Spleen (tissue), 11 donors: ENCODE measurements around the gene PNMA8A. TPM values are rescaled to one million over a fixed set of nuclear protein-coding genes. Genes with fewer than 3 reads are reported as not detected.

Source experiments
- DNase-seq: peaks from one replicate; pipeline ENCODE4 v3.0.0-alpha.2; 2020
- H3K27ac ChIP-seq, 8 donors: fragments of 200-600 bp; sonication (generic) in 7 of 8; 1 replicate in 4 of 8; 2 replicates in 4 of 8; pipeline versions ENCODE4 v1.5.0 to v1.8.0; 2016 to 2021; ENCODE audit warnings: inconsistent platforms in 4 of 8, mild to moderate bottlenecking in 4 of 8, moderate library complexity in 1 of 8
- H3K27me3 ChIP-seq, 7 donors: fragments of 200-600 bp; sonication (generic) in 6 of 7; replicated peaks in 1 of 7; 1 replicate in 4 of 7; 2 replicates in 3 of 7; pipeline versions ENCODE4 v1.5.0 to v1.8.0; 2016 to 2021; ENCODE audit warnings: inconsistent platforms in 3 of 7, mild to moderate bottlenecking in 1 of 7
- H3K36me3 ChIP-seq, 6 donors: fragments of 200-600 bp; sonication (generic) in 5 of 6; 1 replicate in 4 of 6; 2 replicates in 2 of 6; pipeline versions ENCODE4 v1.5.0 to v1.8.0; 2016 to 2021; ENCODE audit warnings: inconsistent platforms in 2 of 6
- H3K4me1 ChIP-seq, 6 donors: fragments of 200-600 bp; sonication (generic) in 5 of 6; 1 replicate in 3 of 6; 2 replicates in 3 of 6; pipeline versions ENCODE4 v1.5.0 to v1.8.0; 2016 to 2021; ENCODE audit warnings: inconsistent platforms in 3 of 6
- H3K4me3 ChIP-seq, 8 donors: fragments of 200-600 bp; sonication (generic) in 7 of 8; 1 replicate in 4 of 8; 2 replicates in 4 of 8; pipeline versions ENCODE4 v1.5.0 to v1.8.0; 2016 to 2021; ENCODE audit warnings: inconsistent platforms in 4 of 8, mild to moderate bottlenecking in 4 of 8, moderate library complexity in 2 of 8
- H3K9me3 ChIP-seq, 8 donors: fragments of 200-600 bp; sonication (generic) in 7 of 8; 1 replicate in 4 of 8; 2 replicates in 4 of 8; pipeline versions ENCODE4 v1.5.0 to v1.8.0; 2016 to 2021; ENCODE audit warnings: inconsistent platforms in 4 of 8
- CTCF ChIP-seq, 11 experiments: fragments of 200-600 bp in 7 of 11; fragments of 450-650 bp in 4 of 11; sonication (generic) in 4 of 11; IDR thresholded peaks in 8 of 11; conservative IDR thresholded peaks in 3 of 11; 1 replicate in 7 of 11; 2 replicates in 4 of 11; pipeline versions ENCODE4 v1.4.0 to v1.8.0; 2016 to 2021; ENCODE audit warnings: antibody characterized with exemption in 11 of 11, inconsistent platforms in 4 of 11, mild to moderate bottlenecking in 1 of 11
- POLR2A ChIP-seq, 3 donors: fragments of 450-650 bp; IDR thresholded peaks; one replicate each; pipeline ENCODE4 v1.5.1; 2017; ENCODE audit warnings: antibody characterized with exemption in 3 of 3, mild to moderate bottlenecking in 1 of 3
- POLR2AphosphoS5 ChIP-seq, 3 donors: sonication (generic); formaldehyde crosslinking; IDR thresholded peaks; one replicate each; pipeline ENCODE4 v1.5.1; 2017; ENCODE audit warnings: antibody characterized with exemption in 3 of 3
- WGBS, 5 donors: extraction: QIAGEN DNeasy Blood & Tissue Kit in 3 of 5; methylation state at CpG; one replicate each; pipeline versions ENCODE4 v1.1.5 to v1.1.7; 2013 to 2018; 5-methylcytosine and 5-hydroxymethylcytosine counted together
- intact Hi-C: fragments of 100-400 bp; cut with DNase I; formaldehyde crosslinking; loops from one replicate; pipeline ENCODE4 v1.15.0; 2023; ENCODE audit warnings: low total_unique reads
- polyA plus RNA-seq, 3 donors: library from polyadenylated mRNA; stranded (reverse); fragments of 200-250 nt; gene quantifications; one replicate each; pipeline ENCODE4 v1.2.1, GENCODE V29; 2013
- total RNA-seq, 7 donors: library from RNA; depleted of rRNA in 3 of 7; stranded (reverse); fragments of >200 nt in 3 of 7; fragmentation: NEBNext Ultra II Directional in 4 of 7; extraction: Animal tissue kit (Norgen Biotek cat#: 25700) in 4 of 7; gene quantifications; one replicate each; pipeline versions ENCODE4 v1.1.0 to v1.2.1, GENCODE V29; 2016 to 2021
- donor health status: healthy with polysubstance abuse.
- donor health status: DM: no; HTN: no; CAD: no; lungs with moderate emphysema.
- donor health status: DM: no; HTN: no; CAD: no.
- donor health status: Bipolar disorder and iron deficiency.
- donor health status: healthy.
- donor health status: DM: no; HTN: no; CAD: no.
- donor health status: DM: yes; HTN: yes; CAD: no.

Gene PNMA8A
- total and polyA plus RNA-seq, 10 donors = 0.13 to 2.7 (median 1.2) TPM

DNA sequence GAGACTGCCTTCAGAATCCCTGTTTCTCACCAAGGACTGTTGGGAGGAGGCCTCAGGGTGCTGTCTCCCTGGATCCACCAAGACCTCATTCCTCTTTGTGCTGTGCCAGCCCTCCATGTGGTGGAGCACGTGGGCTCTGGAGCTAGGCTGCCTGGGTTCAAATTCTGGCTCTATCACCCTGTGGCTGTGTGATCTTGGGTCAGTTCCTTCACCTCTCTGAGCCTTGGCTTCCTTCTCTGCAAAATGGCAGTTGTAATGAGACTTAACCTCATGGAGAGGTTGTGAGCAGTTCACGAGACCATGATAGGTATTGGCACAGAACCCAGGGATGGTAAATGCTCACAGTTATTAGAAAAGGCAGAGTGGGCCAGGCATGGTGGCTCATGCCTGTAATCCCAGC is 49.0 kb downstream of the PNMA8A start:
- H3K9me3 ChIP-seq = no peaks in the 10 kb centered on the region
- peak; percentile 12 for DNase-seq
- TF ChIP-seq POLR2AphosphoS5 (IDR thresholded peaks at IDR 0.05) = no peak
- TF ChIP-seq CTCF (IDR thresholded peaks at IDR 0.05 in 8 of 11, conservative IDR thresholded peaks at IDR 0.05 in 3 of 11) = no peak
- TF ChIP-seq POLR2A (IDR thresholded peaks at IDR 0.05) = no peak
- H3K4me1 ChIP-seq = peaks cover 4 to 15% (median 11%) of the 10 kb centered on the region in 6 donors
- intact Hi-C loops = no loop called here
- H3K4me3 ChIP-seq = no peak overlapping the region
- no peak overlapping the region for H3K27ac ChIP-seq
- no peaks in the 10 kb centered on the region for H3K36me3 ChIP-seq
- peaks cover 0 to 81% (median 17%) of the 10 kb centered on the region in 7 donors for H3K27me3 ChIP-seq
- 62 to 82% (median 73%) methylated on average over 2 of the region's 2 CpGs for WGBS, 5 donors

- Histone ChIP-seq H3K27me3 (peaks cover 0 to 81% (median 10%) of the 10 kb centered on the region in 7 donors), H3K27ac (no peak overlapping the region), H3K9me3 (no peaks in the 10 kb centered on the region), H3K4me1 (peaks cover 0 to 16% (median 12%) of the 10 kb centered on the region in 6 donors), H3K36me3 (no peaks in the 10 kb centered on the region), H3K4me3 (no peak overlapping the region)
- intact Hi-C loops = no loop called here
- DNase-seq = peak; percentile 22
- WGBS, 5 donors = 82 to 92% (median 89%) methylated on average over 7 of the region's 7 CpGs
- TF ChIP-seq CTCF (IDR thresholded peaks at IDR 0.05 in 8 of 11, conservative IDR thresholded peaks at IDR 0.05 in 3 of 11) = no peak
- TF ChIP-seq POLR2A (IDR thresholded peaks at IDR 0.05) = no peak
- TF ChIP-seq POLR2AphosphoS5 (IDR thresholded peaks at IDR 0.05) = no peak
These were observed 51.3 kb downstream of the PNMA8A start for GRCh38 chr19:46420056-46420455.

Other genes starting within 250 kb of the PNMA8A start
- gene IGFL1, start 241.8 kb downstream of the PNMA8A start, total RNA-seq = not detected
- not detected for gene IGFL1, start 241.8 kb downstream of the PNMA8A start, polyA plus RNA-seq
- 100 to 1,000 TPM in 2 of 7 donors, 10 to 100 TPM in 5; 25.9 to 126 (median 97.5) TPM for gene HIF3A, start 174.5 kb downstream of the PNMA8A start, total RNA-seq
- 10 to 100 TPM in 2 of 3 donors, 1 to 10 TPM in 1; 5.0 to 82.7 (median 18.7) TPM for gene HIF3A, start 174.5 kb downstream of the PNMA8A start, polyA plus RNA-seq
- 10 to 100 TPM; 61.1 to 87.3 (median 74.2) TPM for gene PPP5C, start 124.5 kb downstream of the PNMA8A start, total RNA-seq
- 10 to 100 TPM; 26.5 to 67.5 (median 29.8) TPM for gene PPP5C, start 124.5 kb downstream of the PNMA8A start, polyA plus RNA-seq
- 1 to 10 TPM; 1.7 to 4.4 (median 2.6) TPM for gene CCDC8, start 58.0 kb downstream of the PNMA8A start, total RNA-seq
- gene CCDC8, start 58.0 kb downstream of the PNMA8A start, polyA plus RNA-seq = 1 to 10 TPM in 2 of 3 donors, under 1 TPM in 1; 0.46 to 1.2 (median 1.1) TPM
- gene PNMA8C, start 42.6 kb downstream of the PNMA8A start, total RNA-seq = not detected
- gene PNMA8C, start 42.6 kb downstream of the PNMA8A start, polyA plus RNA-seq = under 1 TPM in 1 of 3 donors, not detected in 2; 0.03 TPM
- 1 to 10 TPM; 2.1 to 5.7 (median 3.0) TPM for gene PNMA8B, start 24.3 kb upstream of the PNMA8A start, total RNA-seq
- 1 to 10 TPM in 2 of 3 donors, under 1 TPM in 1; 0.57 to 1.2 (median 1.2) TPM for gene PNMA8B, start 24.3 kb upstream of the PNMA8A start, polyA plus RNA-seq
- 100 to 1,000 TPM; 121 to 197 (median 143) TPM for gene CALM3, start 129.8 kb upstream of the PNMA8A start, total RNA-seq
- gene CALM3, start 129.8 kb upstream of the PNMA8A start, polyA plus RNA-seq = 100 to 1,000 TPM in 2 of 3 donors, 10 to 100 TPM in 1; 78.1 to 167 (median 111) TPM
- 10 to 100 TPM in 3 of 7 donors, 1 to 10 TPM in 4; 5.4 to 18.6 (median 8.6) TPM for gene PTGIR, start 153.5 kb upstream of the PNMA8A start, total RNA-seq
- 1 to 10 TPM; 5.7 to 9.1 (median 5.9) TPM for gene PTGIR, start 153.5 kb upstream of the PNMA8A start, polyA plus RNA-seq
- gene GNG8, start 164.6 kb upstream of the PNMA8A start, total RNA-seq = not detected
- gene GNG8, start 164.6 kb upstream of the PNMA8A start, polyA plus RNA-seq = not detected
- 10 to 100 TPM in 1 of 7 donors, 1 to 10 TPM in 6; 4.9 to 10.4 (median 6.1) TPM for gene DACT3, start 189.6 kb upstream of the PNMA8A start, total RNA-seq
- 1 to 10 TPM; 1.6 to 4.1 (median 3.2) TPM for gene DACT3, start 189.6 kb upstream of the PNMA8A start, polyA plus RNA-seq
- 100 to 1,000 TPM in 4 of 7 donors, 10 to 100 TPM in 3; 76.3 to 127 (median 115) TPM for gene PRKD2, start 245.6 kb upstream of the PNMA8A start, total RNA-seq
- 100 to 1,000 TPM in 2 of 3 donors, 10 to 100 TPM in 1; 63.4 to 132 (median 105) TPM for gene PRKD2, start 245.6 kb upstream of the PNMA8A start, polyA plus RNA-seq